GM20000 (cell line): Measurements from ENCODE around the gene PRDM16.

Experiments
- DNase-seq: peaks from one replicate; pipeline ENCODE4 v3.0.0; 2012; ENCODE audit warnings: low spot score
- CTCF ChIP-seq: IDR thresholded peaks from 2 replicates; pipeline ENCODE4 v1.5.1; 2012; ENCODE audit warnings: mild to moderate bottlenecking, control low read depth; ENCODE audit errors: extremely low read depth, missing control alignments

PRDM16 gene

GRCh38 chr1:3466366-3467075 is 397.5 kb downstream of the PRDM16 start:
- DNase-seq = no peak
- TF ChIP-seq CTCF = no peak

- no peak for TF ChIP-seq CTCF
- DNase-seq = no peak
Observed at GRCh38 chr1:3467096-3468036, 398.4 kb downstream of the PRDM16 start.

- no peak for DNase-seq
- TF ChIP-seq CTCF = no peak
Observed at GRCh38 chr1:3468236-3469103, 399.5 kb downstream of the PRDM16 start.

GRCh38 chr1:3469104-3469848 is 400.3 kb downstream of the PRDM16 start:
- no peak for DNase-seq
- TF ChIP-seq CTCF = no peak

GRCh38 chr1:3469849-3470649 is 401.0 kb downstream of the PRDM16 start:
- TF ChIP-seq CTCF = no peak
- DNase-seq = no peak
